Endothelial cell (in vitro differentiated cells): Measurements from ENCODE around the gene ZCWPW1. TPM values are rescaled to one million over a fixed set of nuclear protein-coding genes. Genes with fewer than 3 reads are reported as not detected.
"Not testable (repeated sequence)": the region's sequence is repeated elsewhere in the genome, so short reads cannot be mapped to it uniquely, and the experiment has no call there.

Experiments
- DNase-seq: peaks from one replicate; pipeline ENCODE4 v3.0.0; 2021; ENCODE audit warnings: low spot score
- H3K27ac Mint-ChIP-seq: one replicate; pipeline ENCODE4 v1.8.0; 2021; ENCODE audit warnings: mixed read lengths, inconsistent platforms; ENCODE audit not compliant: unreplicated experiment
- H3K27me3 Mint-ChIP-seq: one replicate; pipeline ENCODE4 v1.8.0; 2021; ENCODE audit warnings: mild to moderate bottlenecking, moderate library complexity, mixed read lengths, inconsistent platforms; ENCODE audit not compliant: unreplicated experiment
- H3K36me3 Mint-ChIP-seq: one replicate; pipeline ENCODE4 v1.8.0; 2021; ENCODE audit warnings: mild to moderate bottlenecking, low read depth, mixed read lengths, inconsistent platforms; ENCODE audit not compliant: unreplicated experiment
- H3K4me1 Mint-ChIP-seq: one replicate; pipeline ENCODE4 v1.8.0; 2021; ENCODE audit warnings: mild to moderate bottlenecking, mixed read lengths, inconsistent platforms; ENCODE audit not compliant: unreplicated experiment
- H3K4me3 Mint-ChIP-seq: one replicate; pipeline ENCODE4 v1.8.0; 2021; ENCODE audit warnings: mild to moderate bottlenecking, mixed read lengths, inconsistent platforms; ENCODE audit not compliant: unreplicated experiment
- H3K9me3 Mint-ChIP-seq: one replicate; pipeline ENCODE4 v1.8.0; 2021; ENCODE audit warnings: mixed read lengths, inconsistent platforms; ENCODE audit not compliant: unreplicated experiment
- CTCF ChIP-seq: fragments of 200-600 bp; sonication (generic); IDR thresholded peaks from one replicate; pipeline ENCODE4 v1.5.0; 2021; ENCODE audit warnings: antibody characterized with exemption; ENCODE audit not compliant: unreplicated experiment
- total RNA-seq: library from RNA; stranded (reverse); fragmentation: NEBNext Ultra II Directional; extraction: Animal tissue kit (Norgen Biotek cat#: 25700); gene quantifications from one replicate; pipeline ENCODE4 v1.2.1, GENCODE V29; 2021; ENCODE audit not compliant: unreplicated experiment

ZCWPW1 gene
- total RNA-seq, 1 donor from 2014 or later: 2.2 TPM

- H3K4me1 Mint-ChIP-seq: no peaks in the 10 kb centered on the region
- H3K9me3 Mint-ChIP-seq: no peaks in the 10 kb centered on the region
- peaks cover 6% of the 10 kb centered on the region for H3K27me3 Mint-ChIP-seq
- H3K27ac Mint-ChIP-seq: peak overlapping the region; percentile 9
- H3K4me3 Mint-ChIP-seq: no peak overlapping the region
- TF ChIP-seq CTCF: no peak
- DNase-seq: no peak
- peaks cover 31% of the 10 kb centered on the region for H3K36me3 Mint-ChIP-seq
Observed at GRCh38 chr7:100357131-100357561, 71.4 kb downstream of the ZCWPW1 start.

GRCh38 chr7:100356416-100357068 lies 72.0 kb downstream of the ZCWPW1 start:
- peaks cover 2% of the 10 kb centered on the region for H3K4me1 Mint-ChIP-seq
- no peak for DNase-seq
- H3K27ac Mint-ChIP-seq: no peak overlapping the region
- no peak overlapping the region for H3K4me3 Mint-ChIP-seq
- H3K36me3 Mint-ChIP-seq: peaks cover 27% of the 10 kb centered on the region
- H3K27me3 Mint-ChIP-seq: peaks cover 7% of the 10 kb centered on the region
- H3K9me3 Mint-ChIP-seq: no peaks in the 10 kb centered on the region
- TF ChIP-seq CTCF: no peak

- Mint-ChIP-seq H3K27ac (no peak overlapping the region), H3K4me3 (no peak overlapping the region), H3K27me3 (peaks cover 10% of the 10 kb centered on the region), H3K9me3 (no peaks in the 10 kb centered on the region), H3K36me3 (peaks cover 30% of the 10 kb centered on the region), H3K4me1 (peaks cover 6% of the 10 kb centered on the region)
- no peak for TF ChIP-seq CTCF
- no peak for DNase-seq
Observed at GRCh38 chr7:100353685-100354330, 74.7 kb downstream of the ZCWPW1 start.

GRCh38 chr7:100352984-100353684 lies 75.4 kb downstream of the ZCWPW1 start:
- Mint-ChIP-seq H3K9me3 (no peaks in the 10 kb centered on the region), H3K4me1 (peaks cover 6% of the 10 kb centered on the region), H3K27ac (no peak overlapping the region), H3K36me3 (peaks cover 31% of the 10 kb centered on the region), H3K4me3 (no peak overlapping the region), H3K27me3 (peaks cover 10% of the 10 kb centered on the region)
- DNase-seq: no peak
- TF ChIP-seq CTCF: no peak

- not testable (repeated sequence) for DNase-seq, H3K4me1 Mint-ChIP-seq, H3K27me3 Mint-ChIP-seq, H3K4me3 Mint-ChIP-seq, H3K27ac Mint-ChIP-seq, H3K9me3 Mint-ChIP-seq
- H3K36me3 Mint-ChIP-seq: peaks cover 30% of the 10 kb centered on the region
Observed at GRCh38 chr7:100352230-100352781, 76.2 kb downstream of the ZCWPW1 start.
